ENCODE measurements around the gene HS3ST2. TPM values are rescaled to one million over a fixed set of nuclear protein-coding genes. Genes with fewer than 3 reads are reported as not detected.

Gene HS3ST2
- total RNA-seq (2022; extraction: Qiagen RNA extraction; ENCODE audit: low read depth), result not detected in 5 replicates

GRCh38 chr16:22813948-22814710 lies at the start of gene HS3ST2:
TSS of gene HS3ST2 (plus strand) at chr16:22814162. CDS start at chr16:22814611, 449 bp downstream.

